Skeletal muscle tissue (tissue), 4 donors: ENCODE results near the gene CD200R1L. TPM values are rescaled to one million over a fixed set of nuclear protein-coding genes. Genes with fewer than 3 reads are reported as not detected.

Source experiments
- H3K27ac ChIP-seq: one replicate; pipeline ENCODE4 v1.7.0; 2013; ENCODE audit warnings: mild to moderate bottlenecking, low read depth, low read length, inconsistent platforms
- H3K27me3 ChIP-seq, 3 donors: one replicate each; pipeline ENCODE4 v1.7.0; 2013; ENCODE audit warnings: low read length in 3 of 3; ENCODE audit not compliant: control insufficient read depth in 3 of 3, insufficient read depth in 3 of 3
- H3K36me3 ChIP-seq, 3 donors: one replicate each; pipeline ENCODE4 v1.7.0; 2013; ENCODE audit warnings: low read length in 3 of 3; ENCODE audit not compliant: control insufficient read depth in 3 of 3, insufficient read depth in 3 of 3
- H3K4me1 ChIP-seq, 3 donors: one replicate each; pipeline ENCODE4 v1.7.0; 2013; ENCODE audit warnings: low read length in 3 of 3, mild to moderate bottlenecking in 3 of 3; ENCODE audit not compliant: control insufficient read depth in 3 of 3, insufficient read depth in 3 of 3
- H3K4me3 ChIP-seq, 3 donors: one replicate each; pipeline ENCODE4 v1.7.0; 2013; ENCODE audit warnings: low read length in 3 of 3
- H3K9ac ChIP-seq, 3 donors: one replicate each; pipeline ENCODE4 v1.7.0; 2013; ENCODE audit warnings: low read length in 3 of 3, mild to moderate bottlenecking in 3 of 3, moderate library complexity in 2 of 3, low read depth in 1 of 3
- H3K9me3 ChIP-seq, 3 donors: one replicate each; pipeline ENCODE4 v1.7.0; 2013; ENCODE audit warnings: low read length in 3 of 3; ENCODE audit not compliant: control insufficient read depth in 3 of 3
- total RNA-seq: library from RNA; depleted of rRNA; stranded (reverse); fragments of >200 nt; gene quantifications from one replicate; pipeline ENCODE4 v1.2.3, GENCODE V29; 2014
- donor health status: Osteomylitis.

Gene CD200R1L
- total RNA-seq, 1 donor from 2014 or later, result not detected

DNA sequence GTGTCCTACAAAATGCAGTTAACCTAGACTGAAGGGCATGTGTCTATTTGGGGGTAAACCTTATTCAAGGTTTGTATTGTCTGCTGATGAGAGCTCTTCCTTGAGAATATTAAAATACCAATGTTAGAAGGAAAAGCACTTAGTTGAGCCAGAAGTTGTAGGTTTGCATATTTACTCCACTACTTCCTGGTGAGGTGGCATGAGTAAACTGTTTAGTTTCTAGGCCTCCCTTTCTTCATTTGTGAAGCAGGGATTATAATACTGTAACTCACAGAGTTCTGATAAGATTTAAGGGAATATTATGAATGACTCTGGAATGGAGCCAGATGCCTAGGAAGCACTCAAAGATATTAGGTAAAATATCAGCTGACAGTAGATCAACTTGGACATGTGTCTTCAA, 46.7 kb downstream of the CD200R1L start:
- H3K27ac ChIP-seq, result no peak overlapping the region
- H3K36me3 ChIP-seq, result no peaks in the 10 kb centered on the region
- no peak overlapping the region for H3K4me3 ChIP-seq
- no peaks in the 10 kb centered on the region for H3K27me3 ChIP-seq
- H3K4me1 ChIP-seq, result no peaks in the 10 kb centered on the region
- H3K9me3 ChIP-seq, result no peaks in the 10 kb centered on the region
- H3K9ac ChIP-seq, result no peak overlapping the region

GRCh38 chr3:112794622-112795172, 52.0 kb downstream of the CD200R1L start:
- Histone ChIP-seq H3K9ac (no peak overlapping the region), H3K9me3 (no peaks in the 10 kb centered on the region), H3K4me1 (no peaks in the 10 kb centered on the region), H3K27me3 (no peaks in the 10 kb centered on the region), H3K4me3 (no peak overlapping the region), H3K27ac (peak overlapping the region; percentile 28), H3K36me3 (no peaks in the 10 kb centered on the region)

- Histone ChIP-seq H3K36me3 (no peaks in the 10 kb centered on the region), H3K4me1 (no peaks in the 10 kb centered on the region), H3K27me3 (no peaks in the 10 kb centered on the region), H3K27ac (no peak overlapping the region), H3K9me3 (no peaks in the 10 kb centered on the region), H3K4me3 (no peak overlapping the region), H3K9ac (no peak overlapping the region)
These were observed 53.2 kb downstream of the CD200R1L start for GRCh38 chr3:112793326-112794081.

DNA sequence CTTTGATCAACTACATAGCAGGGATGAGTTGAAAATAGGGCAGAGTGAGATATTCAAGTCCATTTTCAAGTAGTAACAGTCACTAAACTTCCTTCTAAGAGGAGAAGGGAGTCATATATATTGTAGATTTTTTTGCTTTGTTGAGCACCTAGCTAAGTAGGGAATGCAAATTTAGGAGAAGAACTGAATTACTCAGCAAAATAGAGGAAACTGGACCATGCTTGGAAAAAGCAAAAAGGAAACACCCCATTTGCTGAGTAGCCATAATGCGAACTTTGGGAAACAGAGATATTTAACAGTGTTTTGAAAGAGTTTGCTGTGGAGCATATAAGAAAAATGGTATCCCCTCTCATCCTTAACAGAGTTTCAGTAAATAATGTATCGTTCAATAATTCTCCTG, 54.9 kb downstream of the CD200R1L start:
- Histone ChIP-seq H3K4me3 (no peak overlapping the region), H3K27ac (no peak overlapping the region), H3K9ac (no peak overlapping the region), H3K9me3 (no peaks in the 10 kb centered on the region), H3K27me3 (no peaks in the 10 kb centered on the region), H3K4me1 (no peaks in the 10 kb centered on the region), H3K36me3 (no peaks in the 10 kb centered on the region)

GRCh38 chr3:112789787-112790186, 56.9 kb downstream of the CD200R1L start:
- Histone ChIP-seq H3K9me3 (no peaks in the 10 kb centered on the region), H3K9ac (no peak overlapping the region), H3K27me3 (no peaks in the 10 kb centered on the region), H3K4me3 (no peak overlapping the region), H3K27ac (no peak overlapping the region), H3K36me3 (no peaks in the 10 kb centered on the region), H3K4me1 (no peaks in the 10 kb centered on the region)

DNA sequence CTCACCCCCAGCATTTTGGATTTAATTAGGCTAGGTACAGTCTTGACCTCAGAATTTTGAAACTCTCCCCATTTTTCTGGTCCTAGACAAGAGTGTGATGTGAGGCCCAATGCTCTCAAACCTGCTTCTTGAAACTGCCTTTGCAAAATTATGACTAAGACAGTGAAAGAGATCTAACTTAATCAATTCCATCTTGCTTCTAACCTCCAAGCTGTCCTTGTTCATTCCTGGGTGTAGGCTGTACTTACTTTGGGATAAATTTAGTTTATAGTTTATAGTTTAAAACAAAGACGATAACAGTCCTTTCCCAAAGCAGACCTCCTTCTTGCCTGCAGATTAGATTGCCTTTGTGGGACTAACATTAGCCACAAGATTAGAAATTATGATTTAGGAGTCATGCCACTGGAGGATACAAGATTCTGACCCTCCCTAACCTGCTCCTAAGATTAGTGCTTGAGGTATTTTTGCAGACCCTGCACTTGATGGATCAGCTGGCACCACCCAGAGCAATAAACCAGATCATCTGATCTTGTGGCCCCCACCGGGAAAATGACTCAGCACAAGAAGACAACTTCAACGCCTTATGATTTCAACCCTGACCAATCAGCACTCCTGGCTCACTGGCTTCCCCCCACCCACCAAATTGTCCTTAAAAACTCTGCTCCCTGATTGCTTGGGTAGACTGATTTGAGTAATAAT, 59.6 kb downstream of the CD200R1L start:
- no peak overlapping the region for H3K4me3 ChIP-seq
- H3K27ac ChIP-seq, result no peak overlapping the region
- H3K36me3 ChIP-seq, result no peaks in the 10 kb centered on the region
- H3K27me3 ChIP-seq, result no peaks in the 10 kb centered on the region
- H3K9ac ChIP-seq, result no peak overlapping the region
- H3K4me1 ChIP-seq, result no peaks in the 10 kb centered on the region
- H3K9me3 ChIP-seq, result no peaks in the 10 kb centered on the region

DNA sequence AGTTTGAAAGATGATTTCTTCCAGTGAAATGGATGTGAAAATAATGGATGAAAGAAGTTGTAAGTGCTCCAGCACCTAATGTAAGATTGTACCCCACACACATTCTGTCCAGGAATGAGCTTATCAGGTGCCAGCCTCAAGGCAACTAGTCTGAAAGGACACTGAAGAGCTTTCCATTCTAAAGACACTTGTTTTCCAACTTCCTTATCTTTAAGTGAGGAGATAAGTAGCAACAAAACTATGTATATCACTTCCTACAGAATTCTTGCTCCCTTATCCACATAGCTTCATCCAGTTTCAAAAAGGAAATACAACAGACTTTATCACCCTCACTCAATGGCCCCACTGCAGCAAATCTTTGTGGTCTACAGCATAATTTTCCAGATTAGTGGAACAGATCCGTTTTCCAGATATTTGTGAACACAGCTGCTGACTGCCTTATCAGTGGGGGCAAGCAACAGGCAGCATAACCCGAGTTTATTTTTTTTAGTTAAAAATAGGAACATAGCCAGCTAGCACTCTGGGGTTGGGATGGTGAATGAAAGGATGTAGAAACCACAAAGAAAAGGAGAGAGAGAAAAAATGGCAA, 60.6 kb downstream of the CD200R1L start:
- Histone ChIP-seq H3K36me3 (no peaks in the 10 kb centered on the region), H3K4me3 (no peak overlapping the region), H3K27me3 (no peaks in the 10 kb centered on the region), H3K9me3 (no peaks in the 10 kb centered on the region), H3K4me1 (no peaks in the 10 kb centered on the region), H3K9ac (no peak overlapping the region), H3K27ac (no peak overlapping the region)

DNA sequence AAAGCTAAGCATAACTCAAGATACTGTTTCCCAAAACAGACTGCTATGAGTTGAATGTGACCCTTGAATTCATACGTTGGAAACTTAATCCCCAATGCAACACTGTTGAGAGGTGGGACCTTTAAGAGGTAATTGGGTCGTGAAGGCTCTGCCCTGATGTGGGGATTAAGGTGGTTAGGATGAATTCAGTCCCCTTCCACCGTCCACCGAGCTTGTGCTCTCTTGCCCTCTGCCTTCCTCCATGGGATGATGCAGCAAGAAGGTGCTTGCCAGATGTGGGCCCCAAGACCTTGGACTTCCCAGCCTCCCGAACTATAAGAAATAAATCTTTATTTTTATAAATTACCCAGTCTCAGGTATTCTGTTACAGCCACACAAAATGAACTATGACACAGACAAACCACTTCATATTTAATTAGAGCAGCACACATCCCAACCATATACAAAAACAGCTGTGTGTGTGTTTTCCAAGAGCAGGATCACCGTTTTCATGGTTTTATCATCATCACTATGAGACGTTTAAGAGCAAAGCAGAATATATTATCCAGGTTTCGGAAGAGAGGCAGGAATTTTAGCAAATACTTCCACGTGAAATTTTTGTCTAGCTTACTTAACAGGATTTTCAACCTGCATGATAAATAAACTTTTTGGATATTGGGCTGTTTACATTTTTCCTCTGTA, 61.2 kb downstream of the CD200R1L start:
- H3K9ac ChIP-seq, result no peak overlapping the region
- H3K27me3 ChIP-seq, result no peaks in the 10 kb centered on the region
- H3K4me1 ChIP-seq, result no peaks in the 10 kb centered on the region
- no peak overlapping the region for H3K27ac ChIP-seq
- no peaks in the 10 kb centered on the region for H3K9me3 ChIP-seq
- H3K4me3 ChIP-seq, result no peak overlapping the region
- H3K36me3 ChIP-seq, result no peaks in the 10 kb centered on the region

- H3K4me1 ChIP-seq, result peaks cover 0 to 3% (median 0%) of the 10 kb centered on the region in 3 donors
- no peaks in the 10 kb centered on the region for H3K27me3 ChIP-seq
- H3K9ac ChIP-seq, result no peak overlapping the region
- H3K36me3 ChIP-seq, result no peaks in the 10 kb centered on the region
- H3K4me3 ChIP-seq, result no peak overlapping the region
- no peak overlapping the region for H3K27ac ChIP-seq
- no peaks in the 10 kb centered on the region for H3K9me3 ChIP-seq
These were observed 64.2 kb downstream of the CD200R1L start for GRCh38 chr3:112782491-112782890.
